Pancreas (tissue), 10 donors: ENCODE data around the gene IRF1. TPM values are rescaled to one million over a fixed set of nuclear protein-coding genes. Genes with fewer than 3 reads are reported as not detected.

Source experiments
- ATAC-seq, 4 donors: fragments of 200-7000 bp; cut with Tn5 transposase; one replicate each; pipeline versions ENCODE4 v1.8.0 to v1.9.1; 2020; ENCODE audit warnings: mild to moderate bottlenecking in 4 of 4, moderate library complexity in 4 of 4
- DNase-seq, 6 donors: peaks; one replicate each; pipeline ENCODE4 v3.0.0-alpha.2; 2020
- FAIRE-seq: peaks from 2 replicates; lab custom pipeline; 2012; peaks lifted over from hg19 to GRCh38; lab: Jason Lieb, UNC
- H3K27ac ChIP-seq, 4 donors: fragments of 200-600 bp; sonication (generic); 1 replicate in 3 of 4; 2 replicates in 1 of 4; pipeline versions ENCODE4 v1.5.0 to v1.8.0; 2020
- H3K27me3 ChIP-seq, 4 donors: fragments of 200-600 bp; one replicate each; pipeline ENCODE4 v1.8.0; 2021
- H3K36me3 ChIP-seq, 3 donors: fragments of 200-600 bp; sonication (generic) in 1 of 3; one replicate each; pipeline versions ENCODE4 v1.5.0 to v1.8.0; 2020 to 2021
- H3K4me1 ChIP-seq, 3 donors: fragments of 200-600 bp; one replicate each; pipeline ENCODE4 v1.8.0; 2021
- H3K4me3 ChIP-seq, 4 donors: fragments of 200-600 bp; sonication (generic) in 2 of 4; one replicate each; pipeline versions ENCODE4 v1.5.0 to v1.8.0; 2020 to 2021
- H3K9me3 ChIP-seq, 4 donors: fragments of 200-600 bp; one replicate each; pipeline ENCODE4 v1.8.0; 2021
- CTCF ChIP-seq, 4 donors: fragments of 200-600 bp; sonication (generic) in 3 of 4; IDR thresholded peaks; one replicate each; pipeline versions ENCODE4 v1.5.0 to v1.8.0; 2021; ENCODE audit warnings: antibody characterized with exemption in 4 of 4
- WGBS, 2 donors: extraction: QIAGEN DNeasy Blood & Tissue Kit; methylation state at CpG; one replicate each; pipeline ENCODE4 v1.1.7; 2013; 5-methylcytosine and 5-hydroxymethylcytosine counted together
- intact Hi-C, 3 donors: fragments of 100-400 bp; cut with DNase I; formaldehyde crosslinking; loops; one replicate each; pipeline versions ENCODE4 v1.11.1 to v1.14.2; 2022
- polyA plus RNA-seq, 2 donors: library from polyadenylated mRNA; stranded (reverse); fragments of 200-250 nt; gene quantifications; one replicate each; pipeline ENCODE4 v1.2.3, GENCODE V29; 2013
- total RNA-seq, 6 donors: library from RNA; stranded (reverse); fragmentation: NEBNext Ultra II Directional in 4 of 6; extraction: Animal tissue kit (Norgen Biotek cat#: 25700) in 4 of 6; gene quantifications; one replicate each; pipeline versions ENCODE4 v1.2.1 to v1.2.4, GENCODE V29; 2021 to 2023
- donor health status: healthy with polysubstance abuse.
- donor health status: DM: no; HTN: no; CAD: no; lungs with moderate emphysema.
- donor health status: DM: no; HTN: no; CAD: no.
- donor health status: control.
- donor health status: control.
- donor health status: Bipolar disorder and iron deficiency.
- donor health status: DM: yes; HTN: yes; CAD: no.
- donor health status: DM: no; HTN: no; CAD: no.
- donor health status: DM: no; HTN: no; CAD: no.
- donor health status: DM: yes; HTN: yes; CAD: no.

Gene IRF1
- total and polyA plus RNA-seq, 8 donors = 7.0 to 30.8 (median 11.1) TPM

GRCh38 chr5:132473668-132474067 lies 16.9 kb downstream of the IRF1 start:
- DNase-seq (peak in 1 of 6 donors; percentile 34), FAIRE-seq (no peak), ATAC-seq (no peak)
- Histone ChIP-seq H3K27me3 (no peaks in the 10 kb centered on the region), H3K27ac (no peak overlapping the region), H3K4me1 (peaks cover 6 to 30% (median 12%) of the 10 kb centered on the region in 3 donors), H3K4me3 (no peak overlapping the region), H3K9me3 (no peaks in the 10 kb centered on the region), H3K36me3 (no peaks in the 10 kb centered on the region)
- 86 to 95% methylated on average over 1 of the region's 1 CpG for WGBS, 2 donors
- no peak for TF ChIP-seq CTCF (IDR thresholded peaks at IDR 0.05)
- intact Hi-C loops = no loop called here

GRCh38 chr5:132473019-132473531 lies 17.5 kb downstream of the IRF1 start:
- Histone ChIP-seq H3K27me3 (no peaks in the 10 kb centered on the region), H3K9me3 (no peaks in the 10 kb centered on the region), H3K27ac (no peak overlapping the region), H3K4me3 (no peak overlapping the region), H3K36me3 (no peaks in the 10 kb centered on the region), H3K4me1 (peaks cover 6 to 30% (median 12%) of the 10 kb centered on the region in 3 donors)
- 91 to 96% methylated on average over 8 of the region's 8 CpGs for WGBS, 2 donors
- TF ChIP-seq CTCF (IDR thresholded peaks at IDR 0.05) = no peak
- peak in 1 of 6 donors; percentile 29 for DNase-seq
- FAIRE-seq = no peak
- intact Hi-C loops = no loop called here
- ATAC-seq = no peak

- no peak for TF ChIP-seq CTCF (IDR thresholded peaks at IDR 0.05)
- no peak overlapping the region for H3K27ac ChIP-seq
- H3K36me3 ChIP-seq = no peaks in the 10 kb centered on the region
- WGBS, 2 donors = 97 to 98% methylated on average over 8 of the region's 8 CpGs
- no peaks in the 10 kb centered on the region for H3K27me3 ChIP-seq
- intact Hi-C loops = no loop called here
- no peaks in the 10 kb centered on the region for H3K9me3 ChIP-seq
- DNase-seq (no peak), FAIRE-seq (no peak), ATAC-seq (no peak)
- H3K4me1 ChIP-seq = peaks cover 6 to 30% (median 12%) of the 10 kb centered on the region in 3 donors
- H3K4me3 ChIP-seq = no peak overlapping the region
These were observed 18.1 kb downstream of the IRF1 start for GRCh38 chr5:132472431-132472830.

- H3K27me3 ChIP-seq = no peaks in the 10 kb centered on the region
- WGBS, 2 donors = 96% methylated on average over 7 of the region's 7 CpGs
- peaks cover 6 to 30% (median 12%) of the 10 kb centered on the region in 3 donors for H3K4me1 ChIP-seq
- FAIRE-seq (no peak), ATAC-seq (no peak), DNase-seq (peak in 1 of 6 donors; percentile 19)
- H3K27ac ChIP-seq = no peak overlapping the region
- no peak for TF ChIP-seq CTCF (IDR thresholded peaks at IDR 0.05)
- no peaks in the 10 kb centered on the region for H3K9me3 ChIP-seq
- no peaks in the 10 kb centered on the region for H3K36me3 ChIP-seq
- intact Hi-C loops = no loop called here
- H3K4me3 ChIP-seq = no peak overlapping the region
These were observed 18.6 kb downstream of the IRF1 start for GRCh38 chr5:132471944-132472343.

DNA sequence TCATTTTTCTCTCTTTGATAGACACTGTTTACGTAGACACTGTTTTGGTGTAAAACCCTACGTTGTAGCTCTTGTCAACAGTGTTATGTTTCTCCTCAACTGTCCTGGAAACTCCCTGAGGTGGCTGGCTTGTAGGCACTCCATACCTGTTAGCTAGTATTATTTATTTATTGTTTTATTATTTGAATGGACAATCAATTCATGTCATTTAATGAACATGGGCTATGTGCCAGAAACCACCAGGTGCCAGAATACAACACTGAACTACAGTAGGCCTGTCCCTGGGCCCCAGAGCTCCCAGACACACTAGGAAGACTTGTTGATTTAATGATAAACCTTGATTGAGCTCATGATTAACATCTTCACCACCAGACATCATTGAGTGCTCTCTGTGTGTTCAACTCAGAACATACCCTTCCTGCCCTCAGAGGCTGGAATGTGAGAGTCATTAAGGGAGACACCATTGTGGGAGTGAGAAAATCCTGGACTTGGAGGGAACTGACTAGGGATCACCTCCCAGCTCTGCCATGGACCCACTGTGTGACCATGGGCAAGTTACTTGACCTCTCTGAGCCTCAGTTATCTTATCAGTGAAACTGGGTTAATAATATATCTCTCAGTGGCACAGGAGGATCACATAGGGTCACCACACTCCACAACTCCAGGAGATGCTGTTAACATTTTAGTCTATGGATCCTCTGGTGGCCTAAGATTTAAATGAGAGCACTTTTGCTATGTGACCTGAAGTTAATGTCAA lies 19.2 kb downstream of the IRF1 start:
- H3K27ac ChIP-seq = no peak overlapping the region
- no peak for TF ChIP-seq CTCF (IDR thresholded peaks at IDR 0.05)
- H3K4me1 ChIP-seq = peaks cover 6 to 30% (median 12%) of the 10 kb centered on the region in 3 donors
- WGBS, 2 donors = 68 to 71% methylated on average over 2 of the region's 2 CpGs
- no peak for FAIRE-seq
- intact Hi-C loops = no loop called here
- H3K27me3 ChIP-seq = no peaks in the 10 kb centered on the region
- H3K36me3 ChIP-seq = no peaks in the 10 kb centered on the region
- ATAC-seq = peak in 1 of 4 donors; percentile 32
- H3K9me3 ChIP-seq = no peaks in the 10 kb centered on the region
- DNase-seq = no peak
- no peak overlapping the region for H3K4me3 ChIP-seq
